ENCODE measurements around the gene SEC23IP.

The SEC23IP gene

DNA sequence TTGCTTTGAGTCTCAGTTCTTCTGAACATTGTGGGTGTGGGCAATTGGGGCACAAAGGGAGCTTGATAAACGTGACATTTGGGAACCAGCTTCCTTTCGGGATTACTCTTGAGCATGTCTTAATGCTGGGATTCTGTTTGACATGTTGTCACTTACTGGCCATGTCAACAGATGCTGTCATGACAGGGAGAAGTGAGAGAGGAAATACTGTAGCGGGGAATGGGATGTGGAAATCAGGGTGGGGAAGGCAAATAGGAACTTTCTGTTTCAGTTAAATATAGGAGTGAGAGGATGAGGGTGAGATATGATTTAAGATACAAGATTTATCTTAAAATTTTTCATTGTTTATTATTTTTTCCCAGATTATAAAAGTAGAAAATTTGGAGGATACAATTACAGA, 83.9 kb downstream of the SEC23IP start:
- Histone ChIP-seq H3K4me2 (ENCODE audit: low read length) (no peak overlapping the region), H3K27ac (ENCODE audit: low read length) (no peak overlapping the region), H2AFZ (ENCODE audit: low read depth, low read length) (no peak overlapping the region), H3K79me2 (ENCODE audit: low read length) (no peaks in the 10 kb centered on the region), H3K27me3 (ENCODE audit: low read depth, low read length) (no peaks in the 10 kb centered on the region), H3K9ac (ENCODE audit: low read length) (no peak overlapping the region), H3K9me3 (ENCODE audit: insufficient read depth, low read length) (no peaks in the 10 kb centered on the region), H3K4me1 (ENCODE audit: low read length) (no peaks in the 10 kb centered on the region), H3K36me3 (replicated peaks; ENCODE audit: low read depth, low read length) (no peaks in the 10 kb centered on the region), H3K4me3 (ENCODE audit: low read length) (no peak overlapping the region), H4K20me1 (ENCODE audit: insufficient read depth, low read length) (no peaks in the 10 kb centered on the region)
- TF ChIP-seq EZH2phosphoT487 (IDR thresholded peaks at IDR 0.05; ENCODE audit: low read depth), result no peak
- TF ChIP-seq, protein P1, sequence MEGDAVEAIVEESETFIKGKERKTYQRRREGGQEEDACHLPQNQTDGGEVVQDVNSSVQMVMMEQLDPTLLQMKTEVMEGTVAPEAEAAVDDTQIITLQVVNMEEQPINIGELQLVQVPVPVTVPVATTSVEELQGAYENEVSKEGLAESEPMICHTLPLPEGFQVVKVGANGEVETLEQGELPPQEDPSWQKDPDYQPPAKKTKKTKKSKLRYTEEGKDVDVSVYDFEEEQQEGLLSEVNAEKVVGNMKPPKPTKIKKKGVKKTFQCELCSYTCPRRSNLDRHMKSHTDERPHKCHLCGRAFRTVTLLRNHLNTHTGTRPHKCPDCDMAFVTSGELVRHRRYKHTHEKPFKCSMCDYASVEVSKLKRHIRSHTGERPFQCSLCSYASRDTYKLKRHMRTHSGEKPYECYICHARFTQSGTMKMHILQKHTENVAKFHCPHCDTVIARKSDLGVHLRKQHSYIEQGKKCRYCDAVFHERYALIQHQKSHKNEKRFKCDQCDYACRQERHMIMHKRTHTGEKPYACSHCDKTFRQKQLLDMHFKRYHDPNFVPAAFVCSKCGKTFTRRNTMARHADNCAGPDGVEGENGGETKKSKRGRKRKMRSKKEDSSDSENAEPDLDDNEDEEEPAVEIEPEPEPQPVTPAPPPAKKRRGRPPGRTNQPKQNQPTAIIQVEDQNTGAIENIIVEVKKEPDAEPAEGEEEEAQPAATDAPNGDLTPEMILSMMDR (IDR thresholded peaks at IDR 0.05; ENCODE audit: low read depth, low read length), result no peak

DNA sequence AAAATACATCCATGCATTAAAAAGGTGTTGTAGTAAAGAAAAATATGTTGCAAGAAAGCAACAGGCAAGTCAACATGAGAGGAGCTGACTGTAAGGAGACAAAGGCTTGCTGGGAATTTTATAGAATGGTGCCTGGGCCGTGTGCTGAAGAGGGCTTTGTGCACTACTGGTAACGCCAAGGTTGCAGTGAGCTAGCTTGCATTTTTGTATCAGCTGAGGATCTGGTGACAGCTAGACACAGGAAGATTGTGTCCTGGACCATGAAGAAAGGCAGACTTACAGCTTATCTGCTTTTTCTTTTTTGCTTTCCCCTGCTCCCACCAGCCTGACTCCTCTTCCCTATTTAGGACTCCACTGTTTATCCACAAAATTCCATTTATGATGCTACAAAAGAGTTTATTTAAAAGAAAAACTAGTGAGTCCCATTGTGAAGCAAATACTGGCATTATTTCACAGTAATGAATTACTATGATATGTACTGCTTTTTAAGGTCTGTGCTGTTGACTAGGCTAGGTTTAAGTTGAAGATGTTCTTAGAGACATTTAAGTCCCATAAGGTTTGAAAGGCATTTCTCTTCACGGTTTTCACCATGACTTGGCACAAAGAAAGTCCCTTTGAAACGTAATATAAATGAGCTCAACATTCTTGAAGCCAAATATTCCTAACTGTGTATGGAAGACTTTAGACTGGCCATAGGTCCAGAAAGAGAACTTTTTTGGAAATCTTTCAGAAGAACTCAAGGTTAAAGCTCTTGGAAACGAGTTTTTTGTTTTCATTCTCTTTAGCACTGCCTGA, 88.6 kb downstream of the SEC23IP start:
- H3K27ac ChIP-seq (ENCODE audit: low read length), result no peak overlapping the region
- H3K4me2 ChIP-seq (ENCODE audit: low read length), result no peak overlapping the region
- TF ChIP-seq, protein P1 (IDR thresholded peaks at IDR 0.05; ENCODE audit: low read depth, low read length), result no peak
- TF ChIP-seq EZH2phosphoT487 (IDR thresholded peaks at IDR 0.05; ENCODE audit: low read depth), result no peak
- no peaks in the 10 kb centered on the region for H3K27me3 ChIP-seq (ENCODE audit: low read depth, low read length)
- no peaks in the 10 kb centered on the region for H4K20me1 ChIP-seq (ENCODE audit: insufficient read depth, low read length)
- H3K4me1 ChIP-seq (ENCODE audit: low read length), result no peaks in the 10 kb centered on the region
- H3K36me3 ChIP-seq (replicated peaks; ENCODE audit: low read depth, low read length), result no peaks in the 10 kb centered on the region
- no peak overlapping the region for H2AFZ ChIP-seq (ENCODE audit: low read depth, low read length)
- H3K9ac ChIP-seq (ENCODE audit: low read length), result no peak overlapping the region
- no peak overlapping the region for H3K4me3 ChIP-seq (ENCODE audit: low read length)
- H3K79me2 ChIP-seq (ENCODE audit: low read length), result no peaks in the 10 kb centered on the region
- H3K9me3 ChIP-seq (ENCODE audit: insufficient read depth, low read length), result no peaks in the 10 kb centered on the region

DNA sequence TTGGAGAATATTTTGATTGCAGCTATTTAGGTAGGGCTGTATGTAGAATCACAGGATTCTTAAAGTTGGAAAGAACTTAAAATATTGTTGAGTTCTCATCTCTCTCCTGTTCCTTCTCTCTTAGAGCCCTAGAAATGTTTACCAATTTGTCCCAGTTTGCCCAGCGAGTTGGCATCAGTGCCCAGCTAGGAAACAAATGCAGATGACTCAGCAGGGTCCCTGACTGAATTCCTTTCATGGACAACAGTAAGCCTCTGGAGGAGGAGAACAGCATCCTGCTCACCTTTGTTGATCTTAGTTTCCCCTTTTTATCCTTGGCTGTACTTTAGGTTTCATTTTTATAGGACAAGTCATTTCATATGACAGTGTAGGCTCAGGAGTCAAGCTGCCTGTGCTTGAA, 89.3 kb downstream of the SEC23IP start:
- Histone ChIP-seq H3K9me3 (ENCODE audit: insufficient read depth, low read length) (no peaks in the 10 kb centered on the region), H3K27me3 (ENCODE audit: low read depth, low read length) (no peaks in the 10 kb centered on the region), H3K27ac (ENCODE audit: low read length) (no peak overlapping the region), H3K36me3 (replicated peaks; ENCODE audit: low read depth, low read length) (no peaks in the 10 kb centered on the region), H4K20me1 (ENCODE audit: insufficient read depth, low read length) (no peaks in the 10 kb centered on the region), H2AFZ (ENCODE audit: low read depth, low read length) (no peak overlapping the region), H3K79me2 (ENCODE audit: low read length) (no peaks in the 10 kb centered on the region), H3K4me2 (ENCODE audit: low read length) (no peak overlapping the region), H3K4me1 (ENCODE audit: low read length) (no peaks in the 10 kb centered on the region), H3K4me3 (ENCODE audit: low read length) (no peak overlapping the region), H3K9ac (ENCODE audit: low read length) (no peak overlapping the region)
- TF ChIP-seq, protein P1 (IDR thresholded peaks at IDR 0.05; ENCODE audit: low read depth, low read length), result no peak
- TF ChIP-seq EZH2phosphoT487 (IDR thresholded peaks at IDR 0.05; ENCODE audit: low read depth), result no peak

DNA sequence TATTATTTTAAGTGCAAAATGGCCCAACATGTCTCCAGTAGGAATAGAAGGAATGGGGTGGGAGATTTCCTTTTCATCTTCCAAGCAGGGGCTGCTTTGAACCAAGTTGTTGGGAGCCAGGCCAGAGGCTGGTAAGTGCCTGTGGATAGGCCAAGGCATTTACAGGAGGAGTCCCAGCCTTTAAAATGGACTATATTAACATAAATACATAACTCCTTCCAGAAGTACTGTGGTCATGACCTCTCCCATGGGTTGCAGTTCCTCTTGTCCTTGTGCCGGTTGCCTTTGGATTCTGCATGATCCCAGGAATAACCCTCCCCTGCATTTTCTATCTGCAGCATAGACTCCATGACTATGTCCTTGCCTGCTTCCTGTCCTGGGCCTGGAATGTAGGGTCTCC, 95.8 kb downstream of the SEC23IP start:
- H3K27ac ChIP-seq (ENCODE audit: low read length), result no peak overlapping the region
- H4K20me1 ChIP-seq (ENCODE audit: insufficient read depth, low read length), result no peaks in the 10 kb centered on the region
- H3K27me3 ChIP-seq (ENCODE audit: low read depth, low read length), result no peaks in the 10 kb centered on the region
- H3K9ac ChIP-seq (ENCODE audit: low read length), result no peak overlapping the region
- TF ChIP-seq, protein P1 (IDR thresholded peaks at IDR 0.05; ENCODE audit: low read depth, low read length), result no peak
- TF ChIP-seq EZH2phosphoT487 (IDR thresholded peaks at IDR 0.05; ENCODE audit: low read depth), result no peak
- no peaks in the 10 kb centered on the region for H3K4me1 ChIP-seq (ENCODE audit: low read length)
- no peaks in the 10 kb centered on the region for H3K9me3 ChIP-seq (ENCODE audit: insufficient read depth, low read length)
- H3K4me2 ChIP-seq (ENCODE audit: low read length), result no peak overlapping the region
- H2AFZ ChIP-seq (ENCODE audit: low read depth, low read length), result no peak overlapping the region
- no peak overlapping the region for H3K4me3 ChIP-seq (ENCODE audit: low read length)
- no peaks in the 10 kb centered on the region for H3K79me2 ChIP-seq (ENCODE audit: low read length)
- H3K36me3 ChIP-seq (replicated peaks; ENCODE audit: low read depth, low read length), result no peaks in the 10 kb centered on the region

Data from OCI-LY3 (cell line).